ENCODE results near the gene LRRC49. TPM values are rescaled to one million over a fixed set of nuclear protein-coding genes. Genes with fewer than 3 reads are reported as not detected.

LRRC49 gene
- total and polyA plus RNA-seq, 2 of the 13 experiments (the other 11 are each of a cell fraction or from before 2014, with no cell fraction given): 0.57 to 1.00 TPM

DNA sequence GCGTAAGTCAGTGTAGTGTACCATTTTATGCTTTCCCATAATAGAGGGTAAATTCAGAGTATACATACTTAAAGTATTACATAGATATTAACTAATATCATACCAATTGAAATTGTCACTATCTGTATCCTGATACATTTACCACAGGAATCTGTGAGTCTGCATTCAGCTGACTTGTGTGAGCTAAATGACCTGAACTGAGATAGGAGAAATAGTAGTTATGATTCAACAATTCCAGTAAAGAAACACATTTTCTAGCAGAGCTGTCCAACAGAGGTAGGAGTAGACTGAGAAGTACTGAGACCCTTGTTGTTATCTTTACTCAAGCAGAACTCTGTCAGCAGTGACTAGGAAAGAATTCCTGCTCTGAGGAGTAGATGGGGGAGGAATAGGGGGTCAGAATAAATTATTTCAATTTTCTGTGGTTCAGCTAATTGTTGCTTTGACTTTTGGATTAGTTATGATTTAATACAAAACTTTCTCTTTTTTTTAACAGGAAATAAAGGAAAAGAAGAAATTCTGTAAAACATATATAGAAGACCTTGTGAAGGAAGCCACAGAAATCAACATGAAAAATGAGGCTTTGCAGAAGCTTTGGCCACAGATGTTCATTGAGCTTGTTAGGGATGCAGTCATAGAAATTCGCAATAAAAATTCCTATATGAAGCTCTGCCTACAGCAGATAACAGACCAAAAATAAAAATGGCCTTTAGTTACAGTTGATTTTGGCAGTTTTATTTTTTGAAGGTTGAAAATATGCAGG is 156.5 kb downstream of the LRRC49 start:
- 33% methylated on average over 2 of the region's 2 CpGs for WGBS (ENCODE audit: low lambda C conversion rate)
- no peak for DNase-seq (ENCODE audit: low spot score)
- in situ Hi-C loops (cut with HindIII; ENCODE audit: extremely low pct_ligation_motif_present, low pct_unique_long_range_greater_than_20kb): no loop called here
- Histone ChIP-seq H4K20me1 (ENCODE audit: insufficient read depth, low read length) (no peaks in the 10 kb centered on the region), H3K4me2 (ENCODE audit: low read depth, low read length) (no peak overlapping the region), H2AFZ (ENCODE audit: low read length) (no peak overlapping the region), H3K4me1 (ENCODE audit: insufficient read depth, low read length) (no peaks in the 10 kb centered on the region), H3K9me3 (ENCODE audit: low read length) (no peaks in the 10 kb centered on the region), H3K79me2 (ENCODE audit: insufficient read depth, low read length) (no peaks in the 10 kb centered on the region), H3K4me3 (replicated peaks in 1 of 3; ENCODE audit: insufficient read depth in 1 of 3, low read depth in 2 of 3, low read length in 3 of 3) (no peak overlapping the region), H3K9ac (ENCODE audit: insufficient read depth, low read depth, low read length) (no peak overlapping the region), H3K27me3 (ENCODE audit: control insufficient read depth in 1 of 2, insufficient read depth in 2 of 2, low read length in 2 of 2) (no peaks in the 10 kb centered on the region), H3K36me3 (replicated peaks in 1 of 2; ENCODE audit: control insufficient read depth in 1 of 2, insufficient read depth in 2 of 2, low read length in 2 of 2) (no peaks in the 10 kb centered on the region), H3K27ac (ENCODE audit: extremely low read length, insufficient read depth, low read length) (no peak overlapping the region)
- ChIA-PET CTCF (ENCODE audit: low intra/inter-chr PET ratio, low total read pairs) (no interaction called here), POLR2A (no interaction called here)
- intact Hi-C loops (cut with micrococcal nuclease; ENCODE audit: unreplicated experiment): no loop called here
- TF ChIP-seq, protein P1, sequence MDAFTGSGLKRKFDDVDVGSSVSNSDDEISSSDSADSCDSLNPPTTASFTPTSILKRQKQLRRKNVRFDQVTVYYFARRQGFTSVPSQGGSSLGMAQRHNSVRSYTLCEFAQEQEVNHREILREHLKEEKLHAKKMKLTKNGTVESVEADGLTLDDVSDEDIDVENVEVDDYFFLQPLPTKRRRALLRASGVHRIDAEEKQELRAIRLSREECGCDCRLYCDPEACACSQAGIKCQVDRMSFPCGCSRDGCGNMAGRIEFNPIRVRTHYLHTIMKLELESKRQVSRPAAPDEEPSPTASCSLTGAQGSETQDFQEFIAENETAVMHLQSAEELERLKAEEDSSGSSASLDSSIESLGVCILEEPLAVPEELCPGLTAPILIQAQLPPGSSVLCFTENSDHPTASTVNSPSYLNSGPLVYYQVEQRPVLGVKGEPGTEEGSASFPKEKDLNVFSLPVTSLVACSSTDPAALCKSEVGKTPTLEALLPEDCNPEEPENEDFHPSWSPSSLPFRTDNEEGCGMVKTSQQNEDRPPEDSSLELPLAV (CRISPR knock-in tag; conservative IDR thresholded peaks at IDR 0.05; ENCODE audit: low read depth): no peak
- TF ChIP-seq STAT6 (CRISPR knock-in tag; IDR thresholded peaks at IDR 0.05; ENCODE audit: borderline replicate concordance): no peak
- TF ChIP-seq NRL (CRISPR knock-in tag; IDR thresholded peaks at IDR 0.05; ENCODE audit: borderline replicate concordance): no peak
- TF ChIP-seq SMARCE1 (IDR thresholded peaks at IDR 0.05; ENCODE audit: borderline replicate concordance): no peak
- no peak for TF ChIP-seq SP4 (CRISPR knock-in tag; IDR thresholded peaks at IDR 0.05)
- no peak for TF ChIP-seq MED1 (CRISPR knock-in tag; IDR thresholded peaks at IDR 0.05)
- no peak for TF ChIP-seq HDAC6 (IDR thresholded peaks at IDR 0.05; ENCODE audit: low read depth, low read length)
- TF ChIP-seq CHD4 (IDR thresholded peaks at IDR 0.05; ENCODE audit: borderline replicate concordance, low read length): no peak
- no peak for TF ChIP-seq ZBTB43 (CRISPR knock-in tag; conservative IDR thresholded peaks at IDR 0.05)
- TF ChIP-seq, protein P2, sequence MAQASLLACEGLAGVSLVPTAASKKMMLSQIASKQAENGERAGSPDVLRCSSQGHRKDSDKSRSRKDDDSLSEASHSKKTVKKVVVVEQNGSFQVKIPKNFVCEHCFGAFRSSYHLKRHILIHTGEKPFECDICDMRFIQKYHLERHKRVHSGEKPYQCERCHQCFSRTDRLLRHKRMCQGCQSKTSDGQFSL (CRISPR knock-in tag; IDR thresholded peaks at IDR 0.05): no peak
- TF ChIP-seq NAIF1 (CRISPR knock-in tag; IDR thresholded peaks at IDR 0.05; ENCODE audit: borderline replicate concordance): no peak
- no peak for TF ChIP-seq JUND (CRISPR knock-in tag; IDR thresholded peaks at IDR 0.05)
- no peak for TF ChIP-seq ZNF747 (CRISPR knock-in tag; IDR thresholded peaks at IDR 0.05; ENCODE audit: borderline replicate concordance)
- TF ChIP-seq ZNF230 (CRISPR knock-in tag; IDR thresholded peaks at IDR 0.05): no peak
- BruUV-seq (replicated peaks): no TSS peak
- no peak for ATAC-seq
- FAIRE-seq: no peak

Data from HepG2 (cell line).